Vagina (tissue), 2 donors: ENCODE measurements around the gene ARID1B.

Experiments
- POLR2A ChIP-seq, 2 donors: fragments of 450-650 bp; IDR thresholded peaks; one replicate each; pipeline ENCODE4 v1.6.1; 2017; ENCODE audit warnings: antibody characterized with exemption in 2 of 2, mild to moderate bottlenecking in 2 of 2, moderate library complexity in 2 of 2
- TF ChIP-seq, protein P1 (sequence below), 3 experiments: fragments of 450-650 bp in 2 of 3; fragments of 200-600 bp in 1 of 3; sonication (generic) in 1 of 3; IDR thresholded peaks; one replicate each; pipeline ENCODE4 v1.5.1; 2017 to 2019; ENCODE audit warnings: antibody characterized with exemption in 3 of 3, mild to moderate bottlenecking in 2 of 3, moderate library complexity in 2 of 3

DNA sequence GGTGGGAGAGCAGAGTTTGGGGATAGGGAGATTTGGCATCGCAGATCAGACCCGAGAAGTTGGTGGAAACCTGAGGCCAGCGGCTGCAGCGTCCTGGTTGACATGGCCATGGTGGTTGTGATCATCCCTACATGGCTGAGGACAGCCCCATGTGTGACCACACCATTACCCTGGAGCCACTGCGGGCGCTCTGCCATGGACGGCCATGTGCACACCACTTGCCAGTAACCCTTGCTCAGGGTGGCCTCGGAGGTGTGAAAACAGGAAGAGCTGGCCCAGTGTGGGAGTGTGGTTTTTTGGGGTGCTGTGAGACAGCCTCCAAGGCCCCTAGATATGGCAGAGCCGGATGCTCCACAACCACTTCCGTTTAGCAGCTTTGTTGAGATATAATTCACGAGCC lies 481.7 kb downstream of the ARID1B start:
- TF ChIP-seq, protein P1, sequence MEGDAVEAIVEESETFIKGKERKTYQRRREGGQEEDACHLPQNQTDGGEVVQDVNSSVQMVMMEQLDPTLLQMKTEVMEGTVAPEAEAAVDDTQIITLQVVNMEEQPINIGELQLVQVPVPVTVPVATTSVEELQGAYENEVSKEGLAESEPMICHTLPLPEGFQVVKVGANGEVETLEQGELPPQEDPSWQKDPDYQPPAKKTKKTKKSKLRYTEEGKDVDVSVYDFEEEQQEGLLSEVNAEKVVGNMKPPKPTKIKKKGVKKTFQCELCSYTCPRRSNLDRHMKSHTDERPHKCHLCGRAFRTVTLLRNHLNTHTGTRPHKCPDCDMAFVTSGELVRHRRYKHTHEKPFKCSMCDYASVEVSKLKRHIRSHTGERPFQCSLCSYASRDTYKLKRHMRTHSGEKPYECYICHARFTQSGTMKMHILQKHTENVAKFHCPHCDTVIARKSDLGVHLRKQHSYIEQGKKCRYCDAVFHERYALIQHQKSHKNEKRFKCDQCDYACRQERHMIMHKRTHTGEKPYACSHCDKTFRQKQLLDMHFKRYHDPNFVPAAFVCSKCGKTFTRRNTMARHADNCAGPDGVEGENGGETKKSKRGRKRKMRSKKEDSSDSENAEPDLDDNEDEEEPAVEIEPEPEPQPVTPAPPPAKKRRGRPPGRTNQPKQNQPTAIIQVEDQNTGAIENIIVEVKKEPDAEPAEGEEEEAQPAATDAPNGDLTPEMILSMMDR (IDR thresholded peaks at IDR 0.05), result no peak
- TF ChIP-seq POLR2A (IDR thresholded peaks at IDR 0.05), result no peak
